GM23338 (cell line): ENCODE measurements around the gene ST6GALNAC6. TPM values are rescaled to one million over a fixed set of nuclear protein-coding genes. Genes with fewer than 3 reads are reported as not detected.
A peak's percentile ranks its signal among the peaks of the same experiment; 100 is the strongest.

Experiments used
- ATAC-seq: fragments of 200-7000 bp; cut with Tn5 transposase; 3 replicates; pipeline ENCODE4 v1.9.1; 2020
- DNase-seq: peaks from one replicate; pipeline ENCODE4 v3.0.0-alpha.2; 2015; ENCODE audit warnings: low spot score
- H2AFZ ChIP-seq: fragments of 200-600 bp; sonication (generic); 2 replicates; pipeline ENCODE4 v1.8.0; 2016; ENCODE audit warnings: antibody characterized with exemption, mild to moderate bottlenecking, moderate library complexity
- H3F3A ChIP-seq: fragments of 200-600 bp; sonication (generic); replicated peaks from 2 replicates; pipeline ENCODE4 v1.8.0; 2017; ENCODE audit warnings: antibody characterized with exemption, mixed run types, low read depth
- H3K27ac ChIP-seq: fragments of 200-600 bp; sonication (generic); 2 replicates; pipeline ENCODE4 v1.6.1; 2016; ENCODE audit warnings: low read depth
- H3K27me3 ChIP-seq: fragments of 200-600 bp; sonication (generic); 2 replicates; pipeline ENCODE4 v1.8.0; 2016; ENCODE audit warnings: mild to moderate bottlenecking, mixed run types, moderate library complexity; ENCODE audit not compliant: insufficient read depth
- H3K36me3 ChIP-seq: fragments of 200-600 bp; sonication (generic); 2 replicates; pipeline ENCODE4 v1.8.0; 2016; ENCODE audit warnings: mild to moderate bottlenecking; ENCODE audit not compliant: insufficient read depth
- H3K4me1 ChIP-seq: fragments of 200-600 bp; sonication (generic); 2 replicates; pipeline ENCODE4 v1.8.0; 2016; ENCODE audit warnings: mild to moderate bottlenecking, moderate library complexity; ENCODE audit not compliant: insufficient read depth
- H3K4me2 ChIP-seq: fragments of 200-600 bp; sonication (generic); 2 replicates; pipeline ENCODE4 v1.7.1; 2017; ENCODE audit warnings: mixed run types
- H3K4me3 ChIP-seq: fragments of 200-600 bp; sonication (generic); 2 replicates; pipeline ENCODE4 v1.6.1; 2016; ENCODE audit warnings: mixed run types
- H3K79me2 ChIP-seq: fragments of 200-600 bp; sonication (generic); replicated peaks from 2 replicates; pipeline ENCODE4 v1.8.0; 2017; ENCODE audit warnings: mild to moderate bottlenecking; ENCODE audit not compliant: insufficient read depth
- H3K9me2 ChIP-seq: fragments of 200-600 bp; sonication (generic); 2 replicates; pipeline ENCODE4 v1.8.0; 2017; ENCODE audit not compliant: insufficient read depth
- H4K20me1 ChIP-seq: fragments of 200-600 bp; sonication (generic); replicated peaks from 2 replicates; pipeline ENCODE4 v1.8.0; 2017; ENCODE audit warnings: mild to moderate bottlenecking; ENCODE audit not compliant: insufficient read depth
- H3K27ac Mint-ChIP-seq: 2 replicates; pipeline ENCODE4 v1.8.0; 2020; ENCODE audit warnings: inconsistent platforms, mild to moderate bottlenecking, moderate library complexity, mixed read lengths
- H3K27me3 Mint-ChIP-seq: 3 replicates; pipeline ENCODE4 v1.8.0; 2022; ENCODE audit warnings: low read depth, mild to moderate bottlenecking, moderate library complexity, mixed read lengths, inconsistent platforms; ENCODE audit not compliant: insufficient read depth, poor library complexity
- H3K36me3 Mint-ChIP-seq: 3 replicates; pipeline ENCODE4 v1.8.0; 2021; ENCODE audit warnings: low read depth, mild to moderate bottlenecking, inconsistent platforms, moderate library complexity, mixed read lengths
- H3K4me1 Mint-ChIP-seq: 3 replicates; pipeline ENCODE4 v1.8.0; 2020; ENCODE audit warnings: mild to moderate bottlenecking, inconsistent platforms, mixed read lengths
- H3K4me3 Mint-ChIP-seq: 3 replicates; pipeline ENCODE4 v1.8.0; 2021; ENCODE audit warnings: moderate library complexity, mild to moderate bottlenecking, inconsistent platforms, mixed read lengths
- H3K9me3 Mint-ChIP-seq: 3 replicates; pipeline ENCODE4 v1.8.0; 2020; ENCODE audit warnings: moderate library complexity, mild to moderate bottlenecking, inconsistent platforms, mixed read lengths
- CREB1 ChIP-seq: fragments of 250-450 bp; sonication (Bioruptor Pico); IDR thresholded peaks from 2 replicates; pipeline ENCODE4 v1.5.0; 2020; ENCODE audit warnings: low read depth, mild to moderate bottlenecking, moderate library complexity
- ETS1 ChIP-seq: IDR thresholded peaks from 2 replicates; pipeline ENCODE4 v1.6.1; 2016; ENCODE audit warnings: antibody characterized with exemption
- EZH2 ChIP-seq: fragments of 200-600 bp; sonication (generic); IDR thresholded peaks from one replicate; pipeline ENCODE4 v1.8.0; 2017; ENCODE audit warnings: antibody characterized with exemption, mild to moderate bottlenecking, low read depth; ENCODE audit not compliant: unreplicated experiment
- EZH2phosphoT487 ChIP-seq: fragments of 200-600 bp; sonication (generic); IDR thresholded peaks from one replicate; pipeline ENCODE4 v1.8.1; 2018; ENCODE audit warnings: antibody characterized with exemption; ENCODE audit not compliant: unreplicated experiment
- JUNB ChIP-seq: IDR thresholded peaks from one replicate; pipeline ENCODE4 v1.6.1; 2016; ENCODE audit warnings: antibody characterized with exemption; ENCODE audit not compliant: unreplicated experiment
- NANOG ChIP-seq: IDR thresholded peaks from 2 replicates; pipeline ENCODE4 v1.6.1; 2016; ENCODE audit warnings: antibody characterized with exemption, borderline replicate concordance
- POLR2AphosphoS5 ChIP-seq: IDR thresholded peaks from 2 replicates; pipeline ENCODE4 v1.6.1; 2016; ENCODE audit warnings: antibody characterized with exemption, low read depth
- STAT1 ChIP-seq: IDR thresholded peaks from one replicate; pipeline ENCODE4 v1.6.1; 2016; ENCODE audit warnings: antibody characterized with exemption; ENCODE audit not compliant: unreplicated experiment
- ZNF114 ChIP-seq: fragments of 250-450 bp; sonication (Bioruptor Pico); IDR thresholded peaks from 2 replicates; pipeline ENCODE4 v1.5.0; 2020; ENCODE audit warnings: mild to moderate bottlenecking, moderate library complexity
- ZNF331 ChIP-seq: fragments of 250-450 bp; sonication (Bioruptor Pico); IDR thresholded peaks from 2 replicates; pipeline ENCODE4 v1.5.0; 2020; ENCODE audit warnings: low read depth, mild to moderate bottlenecking, moderate library complexity
- ZNF462 ChIP-seq: fragments of 250-450 bp; sonication (Bioruptor Pico); IDR thresholded peaks from 2 replicates; pipeline ENCODE4 v1.5.0; 2020; ENCODE audit warnings: mild to moderate bottlenecking, moderate library complexity
- polyA plus RNA-seq: library from polyadenylated mRNA; unstranded; fragments of >200 nt; fragmentation: Nextera tagmentation; extraction: Ambion mirVana; gene quantifications from 2 replicates; pipeline ENCODE4 v1.2.1, GENCODE V29; 2016
- total RNA-seq: library from RNA; depleted of rRNA; stranded (reverse); fragments of >200 nt; shearing (Covaris generic); gene quantifications from 2 replicates; pipeline ENCODE4 v1.2.3, GENCODE V29; 2014
- TF ChIP-seq, protein P1 (sequence below): IDR thresholded peaks from one replicate; pipeline ENCODE4 v1.6.1; 2018; ENCODE audit warnings: antibody characterized with exemption; ENCODE audit not compliant: unreplicated experiment
- TF ChIP-seq, protein P2 (sequence below), 2 experiments: fragments of 200-600 bp in 1 of 2; sonication (generic) in 1 of 2; conservative IDR thresholded peaks; 2 replicates each; pipeline versions ENCODE4 v1.5.1 to v1.6.1; 2016 to 2017; ENCODE audit warnings: antibody characterized with exemption in 2 of 2, low read depth in 2 of 2, mild to moderate bottlenecking in 2 of 2, moderate library complexity in 1 of 2

The ST6GALNAC6 gene
- total and polyA plus RNA-seq, 2 experiments from 2014 or later, result 20.7 to 39.2 TPM

DNA sequence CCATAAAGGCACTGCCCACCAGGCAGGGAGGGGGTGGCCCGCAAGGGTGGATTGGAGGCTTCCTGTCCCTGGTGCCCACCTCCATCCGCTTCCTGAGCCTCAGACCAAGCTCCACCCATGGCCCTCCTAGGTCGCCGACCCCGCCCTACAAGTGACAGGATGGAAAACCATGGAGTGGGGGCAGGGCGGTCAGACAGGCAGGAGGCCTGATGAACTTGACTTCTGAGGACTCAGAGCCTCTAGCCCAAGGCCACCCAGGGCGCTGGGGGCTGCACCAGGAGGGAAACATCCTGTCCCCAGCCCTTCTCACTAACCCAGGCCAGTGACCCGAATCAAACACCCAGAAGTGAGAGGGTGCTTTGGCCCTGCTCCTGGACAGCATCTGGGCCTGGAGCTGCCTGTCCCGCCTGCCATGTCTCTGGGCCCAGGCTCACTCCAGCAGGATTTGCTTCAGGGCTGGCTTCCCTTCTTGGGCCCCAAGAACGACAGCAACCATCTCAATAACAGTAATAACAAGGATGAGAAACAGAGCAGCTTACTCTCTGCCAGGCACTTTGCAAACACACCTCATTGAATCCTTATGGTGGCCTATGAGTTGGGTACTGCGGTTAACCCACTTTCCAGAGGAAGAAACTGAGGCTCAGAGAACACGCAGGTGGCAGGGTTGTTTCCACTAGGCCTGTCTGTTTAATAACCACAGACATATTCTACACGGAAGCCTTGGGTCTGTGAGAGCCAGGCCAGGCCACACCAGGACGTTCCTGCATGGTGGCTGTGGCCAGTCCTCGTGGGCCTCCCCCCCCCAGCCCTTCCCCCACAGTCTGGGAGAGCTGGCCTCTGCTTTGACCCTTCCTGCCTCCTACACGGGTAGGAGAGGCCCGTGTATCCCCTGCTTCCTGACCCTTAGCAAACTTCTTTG is 4.4 kb upstream of the ST6GALNAC6 start:
- Histone ChIP-seq H3F3A (peaks cover 19% of the 10 kb centered on the region), H4K20me1 (no peaks in the 10 kb centered on the region), H3K27ac (peak overlapping the region; percentile 63; the same call in 1 of the 2 replicates), H3K79me2 (no peaks in the 10 kb centered on the region), H3K27me3 (peaks cover 5% of the 10 kb centered on the region; the same call in 1 of the 2 replicates), H3K36me3 (no peaks in the 10 kb centered on the region), H3K9me2 (no peaks in the 10 kb centered on the region), H3K4me2 (peak overlapping the region; percentile 68), H3K4me3 (peak overlapping the region; percentile 34), H3K4me1 (peaks cover 28% of the 10 kb centered on the region), H2AFZ (no peak overlapping the region)
- TF ChIP-seq EZH2phosphoT487 (no peak), STAT1 (no peak), ZNF462 (no peak), ETS1 (peak; percentile 45; the same call in 1 of the 2 replicates), ZNF331 (CRISPR knock-in tag) (no peak), POLR2AphosphoS5 (peak; percentile 44; the same call in 1 of the 2 replicates), CREB1 (CRISPR knock-in tag) (0 out of 2 replicates have a peak, but pooled peaks have one; percentile 23), NANOG (no peak), ZNF114 (CRISPR knock-in tag) (no peak), EZH2 (no peak), JUNB (no peak)
- TF ChIP-seq, protein P1, sequence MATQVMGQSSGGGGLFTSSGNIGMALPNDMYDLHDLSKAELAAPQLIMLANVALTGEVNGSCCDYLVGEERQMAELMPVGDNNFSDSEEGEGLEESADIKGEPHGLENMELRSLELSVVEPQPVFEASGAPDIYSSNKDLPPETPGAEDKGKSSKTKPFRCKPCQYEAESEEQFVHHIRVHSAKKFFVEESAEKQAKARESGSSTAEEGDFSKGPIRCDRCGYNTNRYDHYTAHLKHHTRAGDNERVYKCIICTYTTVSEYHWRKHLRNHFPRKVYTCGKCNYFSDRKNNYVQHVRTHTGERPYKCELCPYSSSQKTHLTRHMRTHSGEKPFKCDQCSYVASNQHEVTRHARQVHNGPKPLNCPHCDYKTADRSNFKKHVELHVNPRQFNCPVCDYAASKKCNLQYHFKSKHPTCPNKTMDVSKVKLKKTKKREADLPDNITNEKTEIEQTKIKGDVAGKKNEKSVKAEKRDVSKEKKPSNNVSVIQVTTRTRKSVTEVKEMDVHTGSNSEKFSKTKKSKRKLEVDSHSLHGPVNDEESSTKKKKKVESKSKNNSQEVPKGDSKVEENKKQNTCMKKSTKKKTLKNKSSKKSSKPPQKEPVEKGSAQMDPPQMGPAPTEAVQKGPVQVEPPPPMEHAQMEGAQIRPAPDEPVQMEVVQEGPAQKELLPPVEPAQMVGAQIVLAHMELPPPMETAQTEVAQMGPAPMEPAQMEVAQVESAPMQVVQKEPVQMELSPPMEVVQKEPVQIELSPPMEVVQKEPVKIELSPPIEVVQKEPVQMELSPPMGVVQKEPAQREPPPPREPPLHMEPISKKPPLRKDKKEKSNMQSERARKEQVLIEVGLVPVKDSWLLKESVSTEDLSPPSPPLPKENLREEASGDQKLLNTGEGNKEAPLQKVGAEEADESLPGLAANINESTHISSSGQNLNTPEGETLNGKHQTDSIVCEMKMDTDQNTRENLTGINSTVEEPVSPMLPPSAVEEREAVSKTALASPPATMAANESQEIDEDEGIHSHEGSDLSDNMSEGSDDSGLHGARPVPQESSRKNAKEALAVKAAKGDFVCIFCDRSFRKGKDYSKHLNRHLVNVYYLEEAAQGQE, result peak; percentile 6
- TF ChIP-seq, protein P2, sequence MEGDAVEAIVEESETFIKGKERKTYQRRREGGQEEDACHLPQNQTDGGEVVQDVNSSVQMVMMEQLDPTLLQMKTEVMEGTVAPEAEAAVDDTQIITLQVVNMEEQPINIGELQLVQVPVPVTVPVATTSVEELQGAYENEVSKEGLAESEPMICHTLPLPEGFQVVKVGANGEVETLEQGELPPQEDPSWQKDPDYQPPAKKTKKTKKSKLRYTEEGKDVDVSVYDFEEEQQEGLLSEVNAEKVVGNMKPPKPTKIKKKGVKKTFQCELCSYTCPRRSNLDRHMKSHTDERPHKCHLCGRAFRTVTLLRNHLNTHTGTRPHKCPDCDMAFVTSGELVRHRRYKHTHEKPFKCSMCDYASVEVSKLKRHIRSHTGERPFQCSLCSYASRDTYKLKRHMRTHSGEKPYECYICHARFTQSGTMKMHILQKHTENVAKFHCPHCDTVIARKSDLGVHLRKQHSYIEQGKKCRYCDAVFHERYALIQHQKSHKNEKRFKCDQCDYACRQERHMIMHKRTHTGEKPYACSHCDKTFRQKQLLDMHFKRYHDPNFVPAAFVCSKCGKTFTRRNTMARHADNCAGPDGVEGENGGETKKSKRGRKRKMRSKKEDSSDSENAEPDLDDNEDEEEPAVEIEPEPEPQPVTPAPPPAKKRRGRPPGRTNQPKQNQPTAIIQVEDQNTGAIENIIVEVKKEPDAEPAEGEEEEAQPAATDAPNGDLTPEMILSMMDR (conservative IDR thresholded peaks at IDR 0.05; ENCODE audit: low read depth in 2 of 2), result no peak
- Mint-ChIP-seq H3K9me3 (no peaks in the 10 kb centered on the region), H3K4me3 (peak overlapping the region; percentile 21; the same call in 2 of the 3 replicates), H3K27ac (peak overlapping the region; percentile 51), H3K4me1 (peaks cover 23% of the 10 kb centered on the region), H3K36me3 (no peaks in the 10 kb centered on the region), H3K27me3 (peaks cover 11% of the 10 kb centered on the region)
- peak; percentile 88 for DNase-seq
- ATAC-seq, result peak; percentile 33
